ENCODE measurements around the gene NFYB. TPM values are rescaled to one million over a fixed set of nuclear protein-coding genes. Genes with fewer than 3 reads are reported as not detected.

Gene NFYB
- total and polyA plus RNA-seq, 2 donors (not counting 1 experiment from before 2014, with no cell fraction given), result 11.7 to 27.2 TPM

- ATAC-seq (ENCODE audit: low read depth), result no peak
- WGBS (ENCODE audit: insufficient coverage), result 91% methylated on average over 7 of the region's 8 CpGs
- Histone ChIP-seq H3K4me2 (replicated peaks; ENCODE audit: low read depth, low read length, poor library complexity, severe bottlenecking) (no peak overlapping the region), H3K4me1 (ENCODE audit: control insufficient read depth in 2 of 2, insufficient read depth in 2 of 2, low read length in 2 of 2) (peaks cover 4 to 9% of the 10 kb centered on the region in 2 donors), H3K79me2 (ENCODE audit: control insufficient read depth, insufficient read depth, low read length) (no peaks in the 10 kb centered on the region), H3K27me3 (replicated peaks in 1 of 4; ENCODE audit: control extremely low read depth in 1 of 4, control insufficient read depth in 3 of 4, insufficient read depth in 4 of 4, low read length in 3 of 4) (no peaks in the 10 kb centered on the region), H3K4me3 (ENCODE audit: control extremely low read depth in 1 of 5, extremely low read depth in 1 of 5, insufficient read depth in 1 of 5, low read depth in 2 of 5, low read length in 4 of 5) (no peak overlapping the region), H3K27ac (ENCODE audit: low read length in 2 of 2) (no peak overlapping the region), H4K20me1 (ENCODE audit: control insufficient read depth, insufficient read depth, low read length, poor library complexity, severe bottlenecking) (no peaks in the 10 kb centered on the region), H3K36me3 (replicated peaks in 1 of 2; ENCODE audit: control extremely low read depth in 1 of 2, control insufficient read depth in 1 of 2, extremely low read depth in 1 of 2, insufficient read depth in 2 of 2, low read length in 1 of 2) (no peaks in the 10 kb centered on the region), H2AFZ (ENCODE audit: insufficient read depth, low read depth, low read length, poor library complexity, severe bottlenecking) (no peak overlapping the region), H3K9ac (ENCODE audit: low read length) (no peak overlapping the region), H3K9me3 (ENCODE audit: control extremely low read depth in 1 of 3, control insufficient read depth in 2 of 3, insufficient read depth in 1 of 3, low read length in 2 of 3) (no peaks in the 10 kb centered on the region)
- TF ChIP-seq, protein P1, sequence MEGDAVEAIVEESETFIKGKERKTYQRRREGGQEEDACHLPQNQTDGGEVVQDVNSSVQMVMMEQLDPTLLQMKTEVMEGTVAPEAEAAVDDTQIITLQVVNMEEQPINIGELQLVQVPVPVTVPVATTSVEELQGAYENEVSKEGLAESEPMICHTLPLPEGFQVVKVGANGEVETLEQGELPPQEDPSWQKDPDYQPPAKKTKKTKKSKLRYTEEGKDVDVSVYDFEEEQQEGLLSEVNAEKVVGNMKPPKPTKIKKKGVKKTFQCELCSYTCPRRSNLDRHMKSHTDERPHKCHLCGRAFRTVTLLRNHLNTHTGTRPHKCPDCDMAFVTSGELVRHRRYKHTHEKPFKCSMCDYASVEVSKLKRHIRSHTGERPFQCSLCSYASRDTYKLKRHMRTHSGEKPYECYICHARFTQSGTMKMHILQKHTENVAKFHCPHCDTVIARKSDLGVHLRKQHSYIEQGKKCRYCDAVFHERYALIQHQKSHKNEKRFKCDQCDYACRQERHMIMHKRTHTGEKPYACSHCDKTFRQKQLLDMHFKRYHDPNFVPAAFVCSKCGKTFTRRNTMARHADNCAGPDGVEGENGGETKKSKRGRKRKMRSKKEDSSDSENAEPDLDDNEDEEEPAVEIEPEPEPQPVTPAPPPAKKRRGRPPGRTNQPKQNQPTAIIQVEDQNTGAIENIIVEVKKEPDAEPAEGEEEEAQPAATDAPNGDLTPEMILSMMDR (IDR thresholded peaks at IDR 0.05), result no peak
- no peak for TF ChIP-seq EZH2 (IDR thresholded peaks at IDR 0.05; ENCODE audit: borderline replicate concordance, insufficient read depth, low read depth, low read length, poor library complexity, severe bottlenecking)
- CTCF ChIA-PET, result no interaction called here
- POLR2A ChIA-PET, result no interaction called here
- intact Hi-C loops (cut with micrococcal nuclease), result no loop called here
- DNase-seq, result no peak
- Mint-ChIP-seq H3K9me3 (ENCODE audit: insufficient read depth) (no peaks in the 10 kb centered on the region), H3K27ac (no peak overlapping the region), H3K27me3 (peaks cover 28% of the 10 kb centered on the region), H3K4me3 (no peak overlapping the region), H3K4me1 (peaks cover 6% of the 10 kb centered on the region)
Observed at GRCh38 chr12:104150416-104150815, 12.4 kb upstream of the NFYB start.

- no peak for DNase-seq
- ChIA-PET POLR2A (no interaction called here), CTCF (no interaction called here)
- Histone ChIP-seq H3K36me3 (replicated peaks in 1 of 2; ENCODE audit: control extremely low read depth in 1 of 2, control insufficient read depth in 1 of 2, extremely low read depth in 1 of 2, insufficient read depth in 2 of 2, low read length in 1 of 2) (no peaks in the 10 kb centered on the region), H3K9ac (ENCODE audit: low read length) (no peak overlapping the region), H3K79me2 (ENCODE audit: control insufficient read depth, insufficient read depth, low read length) (no peaks in the 10 kb centered on the region), H3K27me3 (replicated peaks in 1 of 4; ENCODE audit: control extremely low read depth in 1 of 4, control insufficient read depth in 3 of 4, insufficient read depth in 4 of 4, low read length in 3 of 4) (no peaks in the 10 kb centered on the region), H2AFZ (ENCODE audit: insufficient read depth, low read depth, low read length, poor library complexity, severe bottlenecking) (no peak overlapping the region), H4K20me1 (ENCODE audit: control insufficient read depth, insufficient read depth, low read length, poor library complexity, severe bottlenecking) (no peaks in the 10 kb centered on the region), H3K4me1 (ENCODE audit: control insufficient read depth in 2 of 2, insufficient read depth in 2 of 2, low read length in 2 of 2) (no peaks in the 10 kb centered on the region), H3K4me2 (replicated peaks; ENCODE audit: low read depth, low read length, poor library complexity, severe bottlenecking) (no peak overlapping the region), H3K9me3 (ENCODE audit: control extremely low read depth in 1 of 3, control insufficient read depth in 2 of 3, insufficient read depth in 1 of 3, low read length in 2 of 3) (no peaks in the 10 kb centered on the region), H3K27ac (ENCODE audit: low read length in 2 of 2) (no peak overlapping the region), H3K4me3 (ENCODE audit: control extremely low read depth in 1 of 5, extremely low read depth in 1 of 5, insufficient read depth in 1 of 5, low read depth in 2 of 5, low read length in 4 of 5) (no peak overlapping the region)
- no peak for ATAC-seq (ENCODE audit: low read depth)
- TF ChIP-seq EZH2 (IDR thresholded peaks at IDR 0.05; ENCODE audit: borderline replicate concordance, insufficient read depth, low read depth, low read length, poor library complexity, severe bottlenecking), result no peak
- TF ChIP-seq, protein P1 (IDR thresholded peaks at IDR 0.05), result no peak
- intact Hi-C loops (cut with micrococcal nuclease), result no loop called here
- H3K9me3 Mint-ChIP-seq (ENCODE audit: insufficient read depth), result peaks cover 2% of the 10 kb centered on the region
- WGBS (ENCODE audit: insufficient coverage), result 88% methylated on average over 9 of the region's 11 CpGs
- H3K4me1 Mint-ChIP-seq, result no peaks in the 10 kb centered on the region
- H3K4me3 Mint-ChIP-seq, result no peak overlapping the region
- H3K27ac Mint-ChIP-seq, result no peak overlapping the region
- H3K27me3 Mint-ChIP-seq, result peaks cover 38% of the 10 kb centered on the region
Observed at GRCh38 chr12:104147346-104147745, 9.3 kb upstream of the NFYB start.

Data from B cell (primary cell).